Bronchial epithelial cell (primary cell): ENCODE measurements around the gene AK5. TPM values are rescaled to one million over a fixed set of nuclear protein-coding genes. Genes with fewer than 3 reads are reported as not detected.
A peak's percentile ranks its signal among the peaks of the same experiment; 100 is the strongest.

Source experiments
- DNase-seq: peaks from one replicate; pipeline ENCODE4 v3.0.0-alpha.2; 2010; ENCODE audit warnings: low read depth
- FAIRE-seq: peaks from 2 replicates; lab custom pipeline; 2011; peaks lifted over from hg19 to GRCh38; lab: Jason Lieb, UNC
- H3K27me3 ChIP-seq: 2 replicates; pipeline ENCODE4 v1.5.1; 2011; ENCODE audit warnings: low read length; ENCODE audit not compliant: control insufficient read depth, insufficient read depth
- H3K36me3 ChIP-seq: 2 replicates; pipeline ENCODE4 v1.5.1; 2011; ENCODE audit warnings: low read length; ENCODE audit not compliant: control insufficient read depth, insufficient read depth
- H3K4me3 ChIP-seq: 2 replicates; pipeline ENCODE4 v1.5.1; 2011; ENCODE audit warnings: mild to moderate bottlenecking, low read depth, low read length, control low read depth
- CTCF ChIP-seq: IDR thresholded peaks from 2 replicates; pipeline ENCODE4 v1.5.1; 2011; ENCODE audit warnings: mild to moderate bottlenecking, moderate library complexity, low read length, control low read depth, inconsistent platforms; ENCODE audit not compliant: insufficient read depth, severe bottlenecking
- total RNA-seq: library from RNA; depleted of rRNA; stranded (reverse); fragments of >200 nt; gene quantifications from 2 replicates; pipeline ENCODE4 v1.2.1, GENCODE V29; 2014

AK5 gene
- total RNA-seq, 1 donor from 2014 or later: not detected

- Histone ChIP-seq H3K4me3 (no peak overlapping the region), H3K36me3 (no peaks in the 10 kb centered on the region), H3K27me3 (no peaks in the 10 kb centered on the region)
- no peak for TF ChIP-seq CTCF
- DNase-seq (peak; percentile 35), FAIRE-seq (no peak)
Observed at GRCh38 chr1:77605246-77606026, 323.6 kb downstream of the AK5 start.

DNA sequence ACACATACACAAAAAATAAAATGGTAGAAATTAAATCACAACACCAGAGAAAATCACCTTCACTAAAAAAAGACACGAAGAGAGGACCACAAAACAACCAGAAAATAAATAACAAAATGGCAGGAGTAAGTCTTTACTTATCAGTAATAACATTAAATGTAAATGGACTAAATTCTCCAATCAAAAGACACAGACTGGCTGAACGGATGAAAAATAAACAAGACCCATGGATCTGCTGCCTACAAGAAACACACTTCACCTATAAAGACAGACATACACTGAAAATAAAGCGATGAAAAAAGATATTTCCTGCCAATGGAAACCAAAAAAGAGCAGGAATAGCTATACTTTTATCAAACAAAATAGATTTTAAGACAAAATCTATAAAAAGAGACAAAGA, 327.1 kb downstream of the AK5 start:
- FAIRE-seq (no peak), DNase-seq (no peak)
- Histone ChIP-seq H3K4me3 (no peak overlapping the region), H3K27me3 (no peaks in the 10 kb centered on the region), H3K36me3 (no peaks in the 10 kb centered on the region)
- no peak for TF ChIP-seq CTCF

Other genes with a start within 250 kb of the AK5 start
- gene PIGK, start 62.6 kb upstream of the AK5 start, total RNA-seq: 14.3 and 17.4 TPM in 2 replicates